ENCODE results near the gene ADCY10. TPM values are rescaled to one million over a fixed set of nuclear protein-coding genes. Genes with fewer than 3 reads are reported as not detected.
A peak's percentile ranks its signal among the peaks of the same experiment; 100 is the strongest.

ADCY10 gene
- total RNA-seq, 1 experiment from 2014 or later = 0.35 TPM

DNA sequence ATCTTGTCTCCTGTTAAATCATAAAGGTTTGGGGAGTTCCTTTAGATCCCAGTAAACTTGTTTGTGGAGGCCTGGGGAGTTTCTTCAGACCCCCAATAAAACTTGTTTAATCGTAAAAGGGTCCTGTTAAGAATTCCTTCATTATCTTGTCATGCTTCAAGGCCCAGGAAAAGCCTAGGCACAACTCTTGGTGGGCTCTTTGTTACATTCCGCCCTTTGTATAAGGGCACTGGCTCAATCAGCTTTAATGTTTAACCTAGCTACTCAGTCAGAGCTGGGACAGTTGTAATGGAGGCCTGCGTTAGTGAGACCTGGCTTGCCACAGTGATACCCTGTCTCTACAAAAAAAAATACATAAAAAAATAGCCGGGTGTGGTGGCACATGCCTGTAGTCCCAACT, 115.0 kb downstream of the ADCY10 start:
- ChIA-PET POLR2A (interaction anchor here (0.6 to 9.7 kb wide), 13 partner anchors 8 to 245 kb away, joined by 3 to 202 read pairs (median 3); partner anchors contain the start of genes CREG1, DCAF6, MPC2 and MPZL1), CTCF (interaction anchor here (0.6 to 6.0 kb wide), 10 partner anchors 8 to 471 kb away, joined by 3 to 67 read pairs (median 6); no protein-coding TSS in a partner anchor)
- Mint-ChIP-seq H3K36me3 (ENCODE audit: insufficient read depth, unreplicated experiment) (peaks cover 27% of the 10 kb centered on the region), H3K27ac (ENCODE audit: low read depth, unreplicated experiment) (no peak overlapping the region), H3K27me3 (ENCODE audit: insufficient read depth, unreplicated experiment) (no peaks in the 10 kb centered on the region), H3K4me1 (ENCODE audit: insufficient read depth, unreplicated experiment) (peaks cover 63% of the 10 kb centered on the region), H3K4me3 (ENCODE audit: unreplicated experiment) (no peak overlapping the region), H3K9me3 (ENCODE audit: unreplicated experiment) (no peaks in the 10 kb centered on the region)
- no peak for DNase-seq (ENCODE audit: unreplicated experiment)
- intact Hi-C loops (cut with micrococcal nuclease) = no loop called here
- BruUV-seq (replicated peaks) = no TSS peak
- TF ChIP-seq, protein P1, sequence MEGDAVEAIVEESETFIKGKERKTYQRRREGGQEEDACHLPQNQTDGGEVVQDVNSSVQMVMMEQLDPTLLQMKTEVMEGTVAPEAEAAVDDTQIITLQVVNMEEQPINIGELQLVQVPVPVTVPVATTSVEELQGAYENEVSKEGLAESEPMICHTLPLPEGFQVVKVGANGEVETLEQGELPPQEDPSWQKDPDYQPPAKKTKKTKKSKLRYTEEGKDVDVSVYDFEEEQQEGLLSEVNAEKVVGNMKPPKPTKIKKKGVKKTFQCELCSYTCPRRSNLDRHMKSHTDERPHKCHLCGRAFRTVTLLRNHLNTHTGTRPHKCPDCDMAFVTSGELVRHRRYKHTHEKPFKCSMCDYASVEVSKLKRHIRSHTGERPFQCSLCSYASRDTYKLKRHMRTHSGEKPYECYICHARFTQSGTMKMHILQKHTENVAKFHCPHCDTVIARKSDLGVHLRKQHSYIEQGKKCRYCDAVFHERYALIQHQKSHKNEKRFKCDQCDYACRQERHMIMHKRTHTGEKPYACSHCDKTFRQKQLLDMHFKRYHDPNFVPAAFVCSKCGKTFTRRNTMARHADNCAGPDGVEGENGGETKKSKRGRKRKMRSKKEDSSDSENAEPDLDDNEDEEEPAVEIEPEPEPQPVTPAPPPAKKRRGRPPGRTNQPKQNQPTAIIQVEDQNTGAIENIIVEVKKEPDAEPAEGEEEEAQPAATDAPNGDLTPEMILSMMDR (IDR thresholded peaks at IDR 0.05; ENCODE audit: unreplicated experiment) = no peak

DNA sequence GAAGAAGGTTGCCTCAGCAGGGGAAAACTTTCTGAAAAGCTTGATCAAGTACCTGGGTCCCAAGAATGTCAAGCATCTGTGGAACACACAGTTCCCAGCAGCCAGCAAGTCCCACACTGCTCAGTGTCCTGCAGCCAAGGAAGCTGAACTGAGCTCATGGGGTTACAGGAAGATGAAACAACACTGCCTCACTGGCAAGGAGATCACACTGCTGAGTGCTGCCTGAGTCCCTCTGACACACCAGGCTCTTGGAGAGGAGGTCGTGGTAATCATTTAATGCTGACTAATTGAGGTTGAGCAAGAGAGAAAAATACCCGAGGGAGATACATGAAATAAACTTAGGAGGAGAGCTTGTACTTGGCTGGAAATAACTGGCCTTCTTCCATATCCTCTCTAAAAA, 116.9 kb downstream of the ADCY10 start:
- H3K27me3 Mint-ChIP-seq (ENCODE audit: insufficient read depth, unreplicated experiment) = no peaks in the 10 kb centered on the region
- CTCF ChIA-PET = interaction anchor here (0.6 to 2.7 kb wide), 12 partner anchors 11 to 285 kb away, joined by 3 to 43 read pairs (median 8); no protein-coding TSS in a partner anchor
- H3K36me3 Mint-ChIP-seq (ENCODE audit: insufficient read depth, unreplicated experiment) = peaks cover 40% of the 10 kb centered on the region
- H3K9me3 Mint-ChIP-seq (ENCODE audit: unreplicated experiment) = no peaks in the 10 kb centered on the region
- intact Hi-C loops (cut with micrococcal nuclease) = loop anchor here (1.0 to 2.0 kb wide), 3 partner anchors 76 to 140 kb away; partner anchors contain the start of genes DCAF6, MPC2 and MPZL1
- TF ChIP-seq, protein P1 (IDR thresholded peaks at IDR 0.05; ENCODE audit: unreplicated experiment) = peak; percentile 12
- POLR2A ChIA-PET = interaction anchor here (0.6 to 9.7 kb wide), 37 partner anchors 8 to 577 kb away, joined by 3 to 202 read pairs (median 4); partner anchors contain the start of genes CREG1, DCAF6, MPC2 and MPZL1
- DNase-seq (ENCODE audit: unreplicated experiment) = peak; percentile 100
- H3K4me3 Mint-ChIP-seq (ENCODE audit: unreplicated experiment) = peak overlapping the region; percentile 57
- BruUV-seq (replicated peaks) = no TSS peak
- H3K4me1 Mint-ChIP-seq (ENCODE audit: insufficient read depth, unreplicated experiment) = peaks cover 63% of the 10 kb centered on the region
- H3K27ac Mint-ChIP-seq (ENCODE audit: low read depth, unreplicated experiment) = peak overlapping the region; percentile 83

DNA sequence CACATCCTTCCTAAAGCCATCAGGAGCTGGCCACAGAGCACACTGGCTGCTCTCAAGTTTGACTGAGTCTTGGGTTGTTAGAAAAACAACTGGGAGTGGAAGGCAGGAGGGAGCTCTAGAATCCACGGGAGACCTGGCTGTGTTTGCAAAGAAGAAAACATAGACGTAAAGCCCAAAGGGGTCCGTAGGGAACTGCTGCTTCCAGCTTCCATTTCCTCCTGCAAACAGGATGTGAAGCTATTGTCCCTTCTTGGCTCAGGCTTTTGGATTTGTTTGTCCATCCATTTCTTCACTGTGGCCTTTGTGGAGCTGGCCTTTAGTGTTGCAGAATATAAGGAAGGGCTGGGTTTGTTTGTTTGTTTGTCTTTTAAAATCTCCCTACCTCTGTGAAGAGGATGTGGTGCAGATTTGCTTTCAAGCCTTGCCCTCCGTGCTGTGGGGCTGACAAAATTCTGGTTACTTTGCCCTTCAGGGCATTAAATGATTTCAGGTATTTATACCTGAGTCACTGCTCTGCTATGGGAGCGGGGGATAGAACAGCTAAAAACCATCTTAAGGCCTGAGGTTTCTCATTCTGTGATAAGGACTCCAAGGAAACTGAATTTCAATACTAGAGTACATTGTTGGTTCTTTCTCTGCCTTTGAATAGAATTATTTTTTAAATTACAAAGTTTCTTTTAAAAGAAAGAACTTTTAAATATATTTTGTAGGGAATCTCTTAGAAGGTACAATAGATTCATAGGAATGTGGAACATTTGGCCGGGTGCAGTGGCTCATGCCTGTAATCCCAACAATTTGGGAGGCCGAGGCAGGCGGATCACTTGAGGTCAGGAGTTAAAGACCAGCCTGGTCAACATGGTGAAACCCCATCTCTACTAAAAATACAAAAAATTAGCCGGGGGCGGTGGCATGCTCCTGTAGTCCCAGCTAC, 117.9 kb downstream of the ADCY10 start:
- H3K27ac Mint-ChIP-seq (ENCODE audit: low read depth, unreplicated experiment) = peak overlapping the region; percentile 83
- peak; percentile 71 for DNase-seq (ENCODE audit: unreplicated experiment)
- ChIA-PET CTCF (interaction anchor here (0.6 to 2.7 kb wide), 16 partner anchors 11 to 941 kb away, joined by 3 to 43 read pairs (median 5); no protein-coding TSS in a partner anchor), POLR2A (interaction anchor here (0.6 to 9.7 kb wide), 38 partner anchors 7 to 576 kb away, joined by 3 to 202 read pairs (median 4); partner anchors contain the start of genes CREG1, DCAF6, MPC2 and MPZL1)
- H3K4me3 Mint-ChIP-seq (ENCODE audit: unreplicated experiment) = peak overlapping the region; percentile 57
- peaks cover 70% of the 10 kb centered on the region for H3K4me1 Mint-ChIP-seq (ENCODE audit: insufficient read depth, unreplicated experiment)
- H3K27me3 Mint-ChIP-seq (ENCODE audit: insufficient read depth, unreplicated experiment) = no peaks in the 10 kb centered on the region
- TF ChIP-seq, protein P1 (IDR thresholded peaks at IDR 0.05; ENCODE audit: unreplicated experiment) = no peak
- no peaks in the 10 kb centered on the region for H3K9me3 Mint-ChIP-seq (ENCODE audit: unreplicated experiment)
- no TSS peak for BruUV-seq (replicated peaks)
- peaks cover 46% of the 10 kb centered on the region for H3K36me3 Mint-ChIP-seq (ENCODE audit: insufficient read depth, unreplicated experiment)
- intact Hi-C loops (cut with micrococcal nuclease) = loop anchor here (2.0 kb wide), 1 partner anchor 141 kb away; the partner anchor contains the start of genes DCAF6 and MPC2

DNA sequence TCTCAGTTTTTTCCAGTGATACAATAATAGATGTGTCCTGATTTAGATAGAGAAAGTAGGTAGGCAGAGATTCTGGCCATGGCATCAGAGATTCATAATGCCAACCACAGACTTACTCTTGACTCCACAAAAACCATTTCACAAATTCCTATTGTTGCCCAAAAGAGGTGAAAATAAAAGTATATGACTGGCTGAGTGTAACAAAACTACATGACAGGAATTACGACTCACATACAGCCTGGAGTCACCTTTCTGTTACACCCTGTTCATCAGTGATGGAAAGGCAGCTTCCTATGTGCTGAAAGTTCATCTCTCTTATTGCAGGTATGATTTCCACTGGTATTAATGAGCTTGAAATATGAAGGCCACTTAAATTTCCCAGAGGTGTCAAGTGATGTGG, 119.9 kb downstream of the ADCY10 start:
- Mint-ChIP-seq H3K27ac (ENCODE audit: low read depth, unreplicated experiment) (peak overlapping the region; percentile 53), H3K9me3 (ENCODE audit: unreplicated experiment) (no peaks in the 10 kb centered on the region), H3K27me3 (ENCODE audit: insufficient read depth, unreplicated experiment) (no peaks in the 10 kb centered on the region), H3K36me3 (ENCODE audit: insufficient read depth, unreplicated experiment) (peaks cover 45% of the 10 kb centered on the region), H3K4me1 (ENCODE audit: insufficient read depth, unreplicated experiment) (peaks cover 72% of the 10 kb centered on the region), H3K4me3 (ENCODE audit: unreplicated experiment) (no peak overlapping the region)
- intact Hi-C loops (cut with micrococcal nuclease) = no loop called here
- TF ChIP-seq, protein P1 (IDR thresholded peaks at IDR 0.05; ENCODE audit: unreplicated experiment) = no peak
- ChIA-PET CTCF (interaction anchor here (0.8 to 6.7 kb wide), 4 partner anchors 8 to 152 kb away, joined by 3 to 67 read pairs (median 4); no protein-coding TSS in a partner anchor), POLR2A (interaction anchor here (0.5 to 5.8 kb wide), 6 partner anchors 9 to 244 kb away, joined by 3 to 74 read pairs (median 6); partner anchors contain the start of gene MPZL1)
- no TSS peak for BruUV-seq (replicated peaks)
- peak; percentile 18 for DNase-seq (ENCODE audit: unreplicated experiment)
